HG02885 (cell line): ENCODE data around the gene MSMP.

Experiments used
- ATAC-seq: cut with Tn5 transposase; IDR thresholded peaks from one replicate; pipeline ENCODE4 v1.9.1; 2021; ENCODE audit warnings: mild to moderate bottlenecking; ENCODE audit not compliant: unreplicated experiment, poor library complexity

Gene MSMP

GRCh38 chr9:35726931-35727330 is 27.1 kb downstream of the MSMP start:
- no peak for ATAC-seq

DNA sequence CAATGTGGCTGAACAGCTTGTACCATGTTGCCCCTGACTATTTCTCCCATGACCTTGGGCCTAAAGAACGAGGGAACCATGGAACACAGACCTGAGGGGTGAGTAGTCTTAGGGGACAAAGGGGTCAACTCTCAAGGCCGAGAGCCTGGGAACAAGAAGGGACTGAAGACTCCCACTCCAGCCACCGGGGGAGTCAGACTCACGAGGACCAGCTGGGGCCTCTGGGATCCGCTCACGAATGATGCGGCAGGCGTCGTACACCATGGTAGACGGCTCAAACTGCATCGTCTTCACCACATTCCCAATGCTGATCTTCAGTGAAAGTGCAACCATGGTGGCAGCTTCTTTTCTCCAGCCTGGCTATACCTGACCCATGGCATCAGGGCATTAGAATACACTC is 28.7 kb downstream of the MSMP start:
- no peak for ATAC-seq

DNA sequence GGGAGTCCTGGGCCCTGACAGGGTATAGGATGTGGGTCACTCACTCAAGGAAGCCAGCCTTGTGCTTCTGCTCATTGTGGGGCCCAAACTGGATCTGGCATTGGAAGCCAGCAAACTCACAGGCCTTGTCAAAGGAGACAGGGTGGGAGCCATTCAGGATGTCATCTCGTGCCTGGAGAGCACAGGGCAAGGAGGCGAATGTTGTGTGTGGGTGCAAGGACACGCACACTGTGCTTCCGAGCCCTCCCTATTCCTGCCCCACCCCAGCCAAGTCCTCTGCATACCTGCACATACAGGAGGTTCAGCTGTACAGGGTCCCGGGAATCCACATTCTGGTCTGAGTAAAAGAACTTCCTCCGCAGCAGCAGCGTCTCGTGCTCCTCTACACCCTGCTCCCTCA is 30.2 kb downstream of the MSMP start:
- no peak for ATAC-seq

- ATAC-seq = no peak
Measured at GRCh38 chr9:35723426-35723825, 30.6 kb downstream of the MSMP start.

DNA sequence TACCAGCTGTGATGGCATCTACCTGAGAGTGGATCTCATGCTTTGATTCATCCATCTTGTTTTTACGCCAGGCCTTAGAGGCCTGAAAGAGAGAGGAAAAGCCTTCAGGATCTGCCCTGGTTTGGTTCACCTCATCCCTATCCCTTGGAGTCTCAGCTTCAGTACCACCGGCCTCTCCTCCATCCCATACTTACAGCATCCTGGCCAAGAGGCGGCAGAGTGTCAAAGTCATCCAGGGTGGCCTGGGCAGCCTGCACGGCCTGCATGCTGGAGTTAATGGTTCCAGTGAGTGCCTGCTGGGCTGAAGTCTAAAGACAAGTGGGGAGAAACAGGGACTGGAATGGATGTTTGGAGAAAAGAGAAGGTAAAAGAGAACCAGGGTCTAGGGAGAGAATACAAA is 34.5 kb downstream of the MSMP start:
- no peak for ATAC-seq

DNA sequence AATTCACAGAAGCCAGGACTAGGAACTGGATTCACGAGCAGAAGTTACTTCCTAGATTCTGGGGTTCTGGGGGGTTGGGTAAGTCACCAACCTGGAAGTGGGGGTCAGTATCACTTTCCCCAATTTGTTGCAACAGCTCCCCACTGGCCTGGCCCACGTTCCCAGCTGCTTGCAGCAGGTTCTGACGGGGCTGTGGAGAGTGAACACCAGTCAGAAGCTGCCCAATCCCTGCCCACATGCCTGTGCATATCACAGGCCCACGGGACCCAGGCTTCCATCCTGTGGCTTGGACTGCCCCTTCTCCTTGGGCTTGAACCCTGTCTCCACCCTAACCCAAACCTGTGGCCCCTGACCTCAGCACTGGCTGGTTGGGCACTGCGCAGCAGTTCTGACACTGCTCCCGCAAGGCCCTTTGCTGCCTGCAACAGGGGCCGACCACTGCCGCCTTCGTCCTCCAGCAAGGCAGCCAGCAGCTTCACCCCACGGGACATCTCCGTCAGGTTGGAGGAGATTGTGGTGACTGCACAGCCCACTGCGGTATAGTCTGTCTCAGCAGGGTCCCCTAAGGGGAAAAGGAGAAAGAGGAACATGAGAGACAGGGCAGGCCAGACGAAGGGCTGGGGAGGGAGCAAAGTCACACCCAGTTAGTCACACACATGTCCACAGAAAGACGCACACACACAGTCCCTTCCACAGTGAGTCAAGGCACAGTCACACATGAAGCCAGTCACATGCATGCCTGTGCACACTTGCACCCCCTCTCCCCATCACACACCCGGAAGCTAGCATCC is 35.2 kb downstream of the MSMP start:
- no peak for ATAC-seq

DNA sequence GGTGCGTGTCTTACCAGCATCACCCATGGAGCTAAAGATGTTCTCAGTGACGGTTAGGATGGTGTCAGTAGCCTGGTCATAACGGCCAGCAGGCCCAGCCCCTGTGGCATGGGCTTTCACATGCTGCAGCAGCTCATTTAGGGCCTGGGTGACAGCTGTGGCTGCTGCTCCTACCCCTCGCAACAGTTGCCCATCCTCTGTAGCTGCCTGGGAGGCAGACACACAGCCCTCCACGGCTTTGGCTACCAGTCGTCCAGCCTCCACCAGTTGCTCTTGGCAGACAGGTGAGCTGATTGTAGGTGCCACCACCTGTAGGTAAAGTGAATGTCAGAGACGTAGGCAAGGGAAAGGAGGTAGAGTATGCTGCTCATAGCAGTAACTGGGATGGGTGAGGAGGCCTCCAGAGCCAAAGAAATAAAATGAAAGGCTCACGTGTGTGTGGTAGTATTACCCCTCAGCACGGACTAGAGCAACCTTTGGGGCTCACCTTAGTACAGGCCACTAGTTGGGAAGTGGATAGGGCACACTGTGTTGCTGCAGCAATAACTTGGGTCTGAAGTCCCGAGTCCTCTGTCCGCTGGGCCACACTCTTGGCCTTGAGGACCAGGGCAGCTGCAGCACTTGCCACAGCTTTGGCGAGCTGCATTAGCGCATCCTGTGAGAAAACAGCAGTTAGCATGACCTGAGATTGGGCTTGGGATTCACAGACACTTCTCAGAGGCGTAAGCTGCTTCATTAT is 36.8 kb downstream of the MSMP start:
- no peak for ATAC-seq

DNA sequence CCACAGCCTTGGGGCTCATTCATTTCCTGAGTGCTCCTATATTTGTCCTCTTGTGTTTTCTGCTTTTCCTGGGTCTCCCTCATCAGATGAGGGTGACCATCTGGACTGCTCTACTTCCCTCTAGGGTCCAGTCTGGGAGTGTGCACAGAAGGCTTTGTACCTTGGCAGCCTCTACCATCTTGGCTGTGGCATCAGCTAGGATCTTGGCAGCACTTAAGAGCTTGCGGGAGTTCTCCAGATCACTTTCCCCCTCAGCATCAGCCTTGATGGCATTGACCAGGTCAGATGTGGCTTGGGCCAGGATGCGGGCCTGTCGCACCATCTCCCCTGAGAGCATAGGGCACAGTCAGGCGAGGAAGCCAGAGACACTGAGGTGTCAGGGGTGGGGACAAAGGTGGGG is 37.8 kb downstream of the MSMP start:
- no peak for ATAC-seq

GRCh38 chr9:35714579-35715252 is 39.4 kb downstream of the MSMP start:
- no peak for ATAC-seq

GRCh38 chr9:35714123-35714522 is 40.0 kb downstream of the MSMP start:
- ATAC-seq = no peak

DNA sequence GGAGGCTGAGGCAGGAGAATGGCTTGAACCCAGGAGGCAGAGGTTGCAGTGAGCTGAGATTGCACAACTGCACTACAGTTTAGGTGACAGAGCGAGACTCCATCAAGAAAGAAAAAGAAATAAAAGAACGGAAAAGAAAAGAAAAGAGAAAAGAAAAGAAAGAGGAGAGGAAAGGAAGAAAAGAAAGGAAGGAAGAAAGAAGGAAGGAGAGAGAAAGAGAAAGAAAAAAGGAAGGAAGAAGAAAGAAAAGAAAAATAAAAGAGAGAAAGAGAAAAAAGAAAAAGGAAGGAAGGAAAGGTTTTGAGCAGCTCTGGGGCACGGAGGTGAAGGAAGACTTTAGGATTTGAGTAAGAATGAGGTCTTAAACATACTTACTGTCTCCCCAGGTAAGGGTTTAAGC is 40.5 kb downstream of the MSMP start:
- ATAC-seq = no peak

GRCh38 chr9:35712762-35713400 is 41.2 kb downstream of the MSMP start:
- no peak for ATAC-seq

GRCh38 chr9:35711501-35712428 is 42.3 kb downstream of the MSMP start:
- no peak for ATAC-seq

GRCh38 chr9:35710818-35711500 is 43.1 kb downstream of the MSMP start:
- no peak for ATAC-seq

- no peak for ATAC-seq
Measured at GRCh38 chr9:35708146-35708545, 45.9 kb downstream of the MSMP start.

DNA sequence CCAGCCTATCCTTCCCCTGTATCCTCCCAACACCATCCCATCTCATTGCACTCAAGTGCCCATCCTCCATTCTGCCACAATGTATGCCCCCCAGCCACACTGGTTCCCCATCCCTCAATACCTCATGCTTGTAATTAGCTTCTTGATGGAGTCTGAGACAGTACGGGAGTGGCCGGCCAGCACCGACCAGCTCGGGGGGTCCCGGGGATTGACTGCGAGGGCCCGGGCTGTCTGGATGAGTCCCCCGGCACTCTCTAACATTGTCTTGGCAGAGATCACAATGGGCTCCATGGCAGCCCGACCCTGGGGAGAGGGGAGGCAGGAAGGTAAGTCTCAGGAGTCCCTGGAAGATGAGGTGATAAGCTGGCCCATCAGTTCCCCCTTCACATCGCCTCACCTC is 47.1 kb downstream of the MSMP start:
- ATAC-seq = no peak

DNA sequence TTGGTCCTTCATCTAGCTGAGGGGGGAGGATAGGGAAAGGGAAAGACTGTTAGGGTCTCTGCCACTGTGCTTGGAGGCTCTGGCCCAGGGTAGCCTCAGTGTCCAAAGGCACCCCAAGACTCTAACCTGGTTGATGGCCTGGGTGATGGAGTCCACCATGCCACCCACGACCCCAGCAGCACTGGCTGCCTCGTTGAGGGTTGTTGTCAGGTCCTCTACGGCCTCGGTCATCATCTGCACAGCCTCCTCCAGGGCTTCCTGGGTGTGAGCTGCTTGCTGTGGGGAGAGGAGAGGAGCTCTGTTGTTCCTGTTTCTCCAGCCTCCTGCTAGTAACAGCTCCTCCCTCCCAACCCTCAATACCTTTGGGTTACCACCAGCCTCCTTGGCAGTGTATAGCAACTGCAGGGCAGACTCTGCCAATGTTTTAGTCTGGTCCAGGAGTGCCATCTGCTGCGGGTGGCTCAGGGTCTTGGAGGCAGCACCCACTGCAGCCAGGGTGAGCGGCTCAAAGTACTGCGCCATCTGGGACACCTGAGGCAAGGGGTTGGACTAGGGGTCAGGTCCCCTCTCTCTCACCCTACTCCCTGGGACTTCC is 48.1 kb downstream of the MSMP start:
- no peak for ATAC-seq

DNA sequence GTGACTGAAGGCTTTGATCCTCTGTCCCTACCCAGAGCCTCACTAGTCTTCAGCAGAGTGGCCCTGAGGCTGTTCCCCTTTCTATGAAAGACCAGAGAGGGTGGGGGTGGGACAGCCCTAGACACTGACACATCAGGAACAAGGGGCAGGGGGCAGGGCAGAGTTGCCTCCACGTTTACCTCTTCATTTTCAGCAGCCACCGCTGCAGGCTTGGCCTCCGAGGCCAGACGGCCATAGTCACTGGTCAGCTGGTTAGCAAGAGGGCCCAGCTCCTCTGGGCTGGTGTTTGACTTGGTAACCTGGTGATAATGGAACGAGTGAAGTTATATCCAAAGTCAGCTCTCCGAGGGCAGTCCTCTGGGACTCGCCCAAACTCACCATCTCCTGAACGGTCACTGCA is 48.7 kb downstream of the MSMP start:
- ATAC-seq = no peak
